ENCODE data around the gene RAB26.

DNA sequence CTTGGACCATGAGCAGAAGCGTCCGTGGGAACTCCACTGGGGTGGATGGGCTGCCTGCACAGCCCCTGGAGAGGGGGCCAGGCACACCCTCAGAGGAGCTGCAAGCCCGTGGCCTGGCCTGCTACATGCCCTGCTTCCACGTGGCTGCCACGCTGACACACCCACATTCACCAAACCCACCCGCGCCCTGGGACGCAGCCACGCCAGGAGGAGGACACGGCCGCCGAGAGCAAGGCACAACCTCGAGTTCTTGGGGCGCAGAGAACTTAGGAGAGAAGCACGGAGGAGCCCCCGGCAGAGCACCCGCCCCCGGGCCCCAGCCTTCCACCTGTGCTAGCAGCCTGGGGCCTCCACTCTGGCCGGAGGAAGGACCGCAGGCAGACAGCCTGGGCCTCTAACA, 29.1 kb downstream of the RAB26 start:
- TF ChIP-seq, protein P1, sequence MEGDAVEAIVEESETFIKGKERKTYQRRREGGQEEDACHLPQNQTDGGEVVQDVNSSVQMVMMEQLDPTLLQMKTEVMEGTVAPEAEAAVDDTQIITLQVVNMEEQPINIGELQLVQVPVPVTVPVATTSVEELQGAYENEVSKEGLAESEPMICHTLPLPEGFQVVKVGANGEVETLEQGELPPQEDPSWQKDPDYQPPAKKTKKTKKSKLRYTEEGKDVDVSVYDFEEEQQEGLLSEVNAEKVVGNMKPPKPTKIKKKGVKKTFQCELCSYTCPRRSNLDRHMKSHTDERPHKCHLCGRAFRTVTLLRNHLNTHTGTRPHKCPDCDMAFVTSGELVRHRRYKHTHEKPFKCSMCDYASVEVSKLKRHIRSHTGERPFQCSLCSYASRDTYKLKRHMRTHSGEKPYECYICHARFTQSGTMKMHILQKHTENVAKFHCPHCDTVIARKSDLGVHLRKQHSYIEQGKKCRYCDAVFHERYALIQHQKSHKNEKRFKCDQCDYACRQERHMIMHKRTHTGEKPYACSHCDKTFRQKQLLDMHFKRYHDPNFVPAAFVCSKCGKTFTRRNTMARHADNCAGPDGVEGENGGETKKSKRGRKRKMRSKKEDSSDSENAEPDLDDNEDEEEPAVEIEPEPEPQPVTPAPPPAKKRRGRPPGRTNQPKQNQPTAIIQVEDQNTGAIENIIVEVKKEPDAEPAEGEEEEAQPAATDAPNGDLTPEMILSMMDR (IDR thresholded peaks at IDR 0.05 in 8 of 11, conservative IDR thresholded peaks at IDR 0.05 in 3 of 11), result no peak
- no peak for TF ChIP-seq POLR2A (IDR thresholded peaks at IDR 0.05)
- TF ChIP-seq POLR2AphosphoS5 (IDR thresholded peaks at IDR 0.05), result peak in 2 of 3 donors; percentile 28 to 62
